GM21515 (cell line): Measurements from ENCODE around the gene SIM1.

ENCODE experiments used
- ATAC-seq: cut with Tn5 transposase; IDR thresholded peaks from one replicate; pipeline ENCODE4 v1.9.1; 2021; ENCODE audit not compliant: unreplicated experiment

Gene SIM1

DNA sequence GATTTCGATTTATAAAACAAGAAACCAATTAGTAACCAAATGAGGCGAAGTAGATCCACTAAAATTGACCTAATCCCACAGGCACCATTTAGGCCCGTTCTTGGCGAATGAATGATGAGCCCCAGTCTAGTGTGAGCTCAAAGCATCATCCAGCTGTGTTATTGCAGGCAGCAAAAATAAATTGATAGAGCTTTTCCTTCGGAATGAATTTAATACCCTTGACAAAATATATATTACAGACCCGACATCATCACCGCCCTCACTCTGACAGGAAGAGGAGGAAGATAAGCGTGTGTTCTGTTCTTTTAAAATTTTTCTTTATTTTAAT, 7.8 kb downstream of the SIM1 start:
- ATAC-seq = no peak

DNA sequence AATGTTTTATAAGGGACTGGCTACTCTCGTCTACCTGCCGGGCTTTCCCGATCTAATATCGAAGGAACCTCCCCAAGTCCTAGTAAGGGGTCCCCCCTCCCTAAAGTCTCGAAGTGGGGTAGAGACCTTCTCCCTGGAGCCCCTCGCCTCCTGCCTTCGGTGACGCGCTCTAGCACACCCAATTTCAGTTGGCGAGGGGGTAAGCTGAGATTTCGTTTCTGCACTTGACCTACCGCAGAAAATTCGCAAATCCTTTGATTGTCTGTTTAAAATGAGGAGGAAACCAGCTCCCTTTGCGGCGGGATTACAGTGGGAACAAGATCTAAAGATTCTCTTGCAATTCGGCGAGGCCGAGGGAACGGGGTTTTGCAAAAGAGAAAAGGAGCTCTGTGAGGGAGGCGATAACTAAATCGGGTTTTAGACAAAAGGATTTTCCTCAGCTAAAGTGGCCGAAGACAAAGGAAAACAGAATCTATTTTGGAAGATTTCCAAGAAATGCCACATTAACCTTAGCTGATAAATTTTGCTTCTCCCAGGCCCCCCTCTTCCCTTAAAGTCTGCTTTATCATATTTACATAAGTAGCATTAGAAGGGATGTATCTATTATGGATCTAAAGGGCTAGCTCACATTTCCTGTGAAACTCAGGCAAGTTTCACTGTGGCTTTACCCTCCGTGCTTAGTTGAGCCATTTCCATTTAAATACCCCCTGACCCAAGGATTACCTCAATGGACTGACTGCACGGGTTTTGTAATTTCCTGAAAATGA, 8.4 kb downstream of the SIM1 start:
- ATAC-seq = no peak

DNA sequence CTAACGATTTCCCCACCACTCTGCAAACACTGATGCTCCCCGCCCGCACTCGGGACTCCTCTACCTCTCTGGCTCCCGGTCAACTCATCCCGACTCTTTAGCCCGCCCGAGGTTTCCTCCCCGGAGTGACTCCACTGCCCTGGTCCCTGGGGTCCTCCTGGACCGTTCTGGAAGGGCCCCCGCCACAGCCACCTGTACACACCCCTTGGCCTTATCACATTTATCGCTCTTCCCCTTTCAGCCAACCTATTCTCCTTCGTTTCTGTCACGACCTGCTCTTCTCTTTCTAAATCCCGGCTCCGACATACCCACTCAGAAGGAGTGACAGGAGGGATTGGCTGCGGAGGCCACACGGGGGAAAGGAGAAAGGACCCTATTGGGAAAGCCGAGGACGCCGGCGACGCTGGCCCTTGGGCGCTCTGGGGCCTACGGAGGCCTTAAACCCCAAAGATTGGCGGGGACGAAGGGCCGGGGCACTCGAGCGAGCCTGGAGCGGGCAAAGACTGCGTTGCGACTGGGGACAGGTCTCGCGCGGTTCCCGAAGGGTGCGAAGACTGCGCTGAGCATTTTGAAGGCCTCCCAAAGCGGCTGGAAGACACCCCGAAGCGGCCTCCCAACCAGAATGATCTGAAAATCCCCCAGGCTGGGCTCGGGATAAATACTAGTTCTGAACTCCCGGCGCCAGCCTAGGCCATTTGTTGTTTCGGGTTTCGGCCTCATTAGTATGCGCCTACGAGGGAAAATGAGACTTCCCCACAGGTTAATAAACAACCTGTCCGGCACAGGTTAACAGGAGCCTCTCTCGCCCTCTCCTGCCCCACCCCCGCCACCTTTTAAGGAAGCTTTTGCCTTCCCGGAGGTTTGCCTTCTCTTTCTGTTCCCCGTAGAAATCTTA, 9.2 kb downstream of the SIM1 start:
- no peak for ATAC-seq

DNA sequence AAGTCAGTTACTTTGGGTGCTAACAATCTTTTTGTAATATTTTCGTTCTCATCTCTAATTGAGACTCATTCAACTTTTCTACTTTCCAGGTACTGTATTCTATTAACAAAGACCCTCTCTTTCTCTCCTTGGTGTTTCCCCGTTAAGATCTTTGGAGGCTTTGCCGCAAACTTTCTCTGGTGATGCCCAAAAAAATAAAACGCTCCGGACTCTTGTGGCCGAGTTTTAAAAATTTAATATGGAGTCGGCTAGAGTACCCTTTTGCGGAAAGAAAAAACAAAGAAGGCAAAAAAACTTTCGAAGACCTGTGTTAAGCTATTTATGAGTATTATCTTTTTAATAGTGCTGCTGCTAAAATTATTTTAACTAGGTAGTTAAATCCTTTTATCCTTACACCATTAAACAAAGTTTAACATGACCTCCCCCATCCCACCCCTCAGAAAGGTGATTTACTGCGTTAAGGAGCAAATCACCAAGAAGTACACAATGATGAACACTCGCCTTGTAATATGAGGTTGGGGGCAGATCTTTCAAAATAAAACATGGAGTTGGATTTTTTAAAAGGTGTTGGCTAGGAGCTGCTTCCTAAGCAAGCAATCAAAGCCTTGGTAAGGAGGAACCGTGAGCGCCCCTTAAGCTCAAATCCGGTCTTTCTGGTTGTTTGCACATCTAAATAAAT, 10.0 kb downstream of the SIM1 start:
- ATAC-seq = no peak

GRCh38 chr6:100453701-100454521, 10.8 kb downstream of the SIM1 start:
- no peak for ATAC-seq

DNA sequence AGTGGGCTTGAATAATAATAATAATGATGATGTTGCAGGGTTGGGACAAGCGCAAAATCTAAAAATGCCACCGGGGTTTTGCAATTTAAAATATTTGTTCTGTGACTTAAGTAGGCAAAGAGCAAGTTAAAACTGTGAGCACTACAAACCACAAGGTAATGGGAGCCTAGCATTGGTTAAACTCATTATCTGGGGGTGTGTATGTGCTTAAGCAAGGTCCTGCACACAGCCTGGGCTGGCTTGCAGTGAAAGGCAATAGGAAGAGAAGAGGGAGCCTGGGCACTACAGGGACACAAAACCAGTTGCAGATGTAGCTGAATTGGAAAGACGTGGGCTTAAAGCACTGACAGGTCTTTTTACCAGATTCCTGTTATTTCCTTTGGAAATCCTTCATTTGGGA, 11.7 kb downstream of the SIM1 start:
- ATAC-seq = no peak

GRCh38 chr6:100451577-100451976, 13.1 kb downstream of the SIM1 start:
- ATAC-seq = no peak

DNA sequence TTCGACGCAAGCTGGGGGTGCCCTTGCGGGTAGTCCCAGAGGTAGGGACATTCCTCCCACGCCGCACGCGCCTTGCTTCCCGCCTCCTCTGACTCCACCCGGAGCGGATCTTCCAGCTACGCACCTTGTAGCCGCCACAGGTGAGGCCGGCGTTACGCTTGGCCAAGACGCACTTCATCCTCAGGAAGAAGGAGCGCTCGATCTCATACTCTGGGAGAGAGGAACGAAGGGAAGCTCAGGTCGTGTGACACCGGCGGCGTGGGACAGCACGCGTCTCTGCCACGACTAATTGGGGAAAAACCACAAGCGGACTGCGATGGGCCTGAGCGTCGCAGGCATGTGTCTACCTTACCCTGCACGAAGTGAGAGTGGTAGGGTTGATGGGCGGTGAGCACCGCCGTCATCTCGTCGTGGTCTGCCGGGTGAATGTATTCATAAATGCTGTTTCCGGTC, 15.5 kb downstream of the SIM1 start:
- no peak for ATAC-seq

GRCh38 chr6:100447900-100448748, 16.6 kb downstream of the SIM1 start:
- ATAC-seq = no peak

DNA sequence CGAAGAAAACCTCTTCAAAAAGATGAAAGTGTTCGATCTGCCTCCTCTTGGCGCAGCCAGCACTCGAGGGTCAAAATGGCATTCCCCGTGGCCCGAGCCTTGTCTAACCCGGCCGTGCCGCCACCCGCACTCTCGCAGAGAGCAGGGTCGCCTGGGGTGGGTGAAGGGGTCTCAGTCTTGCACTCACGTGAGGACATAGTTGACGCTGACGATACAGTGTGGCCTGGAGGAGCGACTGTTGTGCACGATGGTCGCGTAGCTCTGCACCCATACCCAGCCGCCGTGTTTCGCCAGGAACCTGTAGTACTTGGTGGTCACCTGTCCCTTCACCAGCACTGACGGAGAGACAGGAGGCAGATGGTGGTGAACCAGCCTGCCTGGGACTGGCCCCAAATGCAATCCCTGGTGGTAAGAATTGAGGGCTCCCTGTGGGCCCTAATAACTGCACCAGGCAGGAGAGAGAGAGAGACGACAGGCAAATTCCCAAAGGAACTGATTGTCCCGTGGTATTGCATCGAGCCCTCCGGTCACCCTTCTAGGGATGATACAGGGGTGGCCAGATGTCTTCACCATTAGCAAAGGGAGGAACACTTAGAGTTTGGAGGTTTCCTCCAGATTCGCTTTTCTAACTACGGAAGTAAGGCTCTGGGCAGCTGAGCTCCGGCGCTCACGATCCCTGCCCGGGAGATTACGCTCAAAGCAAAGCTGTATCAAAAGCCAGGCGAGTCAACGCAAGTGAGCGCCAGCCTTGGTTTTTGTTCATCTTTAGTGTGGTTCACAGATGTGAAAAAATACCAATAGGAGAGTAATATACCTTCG, 17.4 kb downstream of the SIM1 start:
- no peak for ATAC-seq

DNA sequence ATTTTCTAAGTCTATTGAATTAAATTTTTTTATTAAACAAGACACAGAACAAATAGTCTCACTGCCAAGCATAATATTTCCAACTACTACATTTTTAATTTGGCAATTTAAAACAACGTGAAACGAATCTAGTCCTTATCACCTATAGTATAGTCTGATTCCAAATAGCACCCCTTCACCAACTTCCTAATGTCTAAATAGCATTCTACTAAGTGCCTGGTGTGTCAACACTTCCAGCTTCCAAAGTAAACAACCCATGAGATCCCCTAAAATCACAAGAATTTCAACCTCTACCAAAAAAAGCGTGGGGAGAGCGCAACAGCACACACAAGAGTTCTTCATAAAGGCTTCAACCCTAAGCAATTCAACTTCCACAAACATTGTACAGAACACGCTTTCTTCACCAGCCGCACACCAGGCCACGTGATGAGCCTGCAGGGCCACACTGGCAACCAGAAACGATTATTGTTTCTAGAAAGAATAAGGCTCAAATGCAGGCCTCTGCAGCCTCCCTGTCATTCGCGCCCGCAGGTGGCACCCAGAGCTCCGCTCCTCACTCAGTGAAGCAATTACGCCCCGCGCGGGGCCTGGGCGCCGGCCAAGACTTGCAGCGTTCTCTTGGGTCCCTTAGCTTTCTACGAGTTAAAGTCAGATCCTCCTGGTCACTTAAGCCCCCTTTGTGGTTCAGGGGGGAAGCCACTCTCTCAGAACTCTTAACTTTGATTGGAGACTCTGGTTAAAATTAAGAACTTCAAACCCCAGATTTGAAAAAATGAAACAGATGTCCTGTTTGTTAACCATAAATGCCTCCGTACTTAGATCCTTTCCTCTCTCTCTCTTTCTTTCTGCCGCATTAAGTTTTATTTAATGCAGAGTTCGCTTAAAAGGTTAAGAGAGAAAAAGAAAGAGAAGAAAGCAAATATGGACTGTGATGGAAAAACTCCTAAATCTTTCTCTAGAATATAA, 18.3 kb downstream of the SIM1 start:
- ATAC-seq = no peak

GRCh38 chr6:100445512-100445911, 19.2 kb downstream of the SIM1 start:
- ATAC-seq = no peak

GRCh38 chr6:100440935-100441334, 23.8 kb downstream of the SIM1 start:
- ATAC-seq = no peak

- ATAC-seq = no peak
Measured at GRCh38 chr6:100435299-100435698, 29.4 kb downstream of the SIM1 start.

DNA sequence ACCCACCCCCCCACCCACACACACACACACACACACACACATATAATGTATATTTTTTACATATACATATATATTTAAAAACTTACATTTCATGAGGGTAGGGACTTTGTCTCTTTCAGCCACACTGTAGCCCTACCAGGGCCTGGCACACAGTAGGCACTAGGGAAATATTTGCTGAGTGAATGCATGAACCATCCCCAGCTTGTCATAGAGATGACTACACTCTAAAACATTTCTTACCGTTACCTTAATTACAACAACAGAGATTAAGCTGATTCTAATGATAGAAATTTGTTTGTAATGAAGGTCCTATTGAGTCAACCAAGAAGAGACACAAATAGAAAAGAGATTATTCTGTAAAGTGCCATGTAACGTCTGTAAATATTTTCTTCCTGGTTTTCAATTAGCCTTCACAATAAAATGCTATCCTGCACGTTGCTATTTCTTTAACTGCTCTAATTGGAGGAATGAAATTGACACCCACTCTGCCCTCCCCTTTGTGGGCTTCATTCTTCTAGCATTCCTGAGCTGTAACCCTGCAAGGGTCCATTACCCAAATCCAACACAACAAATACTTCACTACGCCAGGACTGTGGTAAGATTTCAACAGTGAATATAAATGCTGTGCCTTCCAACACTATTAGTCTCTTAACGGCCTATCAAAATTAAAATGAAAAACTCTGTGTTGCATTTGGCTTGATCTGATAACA, 30.8 kb downstream of the SIM1 start:
- no peak for ATAC-seq

DNA sequence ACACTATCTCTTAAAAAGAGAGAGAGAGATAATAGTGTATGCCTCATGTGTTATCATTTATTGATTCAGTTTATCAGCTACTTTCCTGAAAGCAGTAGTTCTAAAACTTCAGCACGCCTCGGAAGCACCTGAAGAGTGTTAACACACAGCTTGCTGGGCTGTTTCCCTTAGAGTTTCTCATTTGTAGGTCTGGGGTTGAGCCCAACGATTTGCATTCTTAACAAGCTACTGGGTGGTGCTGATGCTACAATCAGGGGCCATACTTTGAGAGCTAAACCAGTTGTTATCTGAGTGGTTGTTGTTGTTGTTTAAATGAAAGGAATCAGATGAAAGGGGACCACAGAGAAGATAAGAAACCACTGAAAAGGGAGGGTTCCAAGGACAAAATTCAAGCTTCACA, 32.6 kb downstream of the SIM1 start:
- no peak for ATAC-seq

DNA sequence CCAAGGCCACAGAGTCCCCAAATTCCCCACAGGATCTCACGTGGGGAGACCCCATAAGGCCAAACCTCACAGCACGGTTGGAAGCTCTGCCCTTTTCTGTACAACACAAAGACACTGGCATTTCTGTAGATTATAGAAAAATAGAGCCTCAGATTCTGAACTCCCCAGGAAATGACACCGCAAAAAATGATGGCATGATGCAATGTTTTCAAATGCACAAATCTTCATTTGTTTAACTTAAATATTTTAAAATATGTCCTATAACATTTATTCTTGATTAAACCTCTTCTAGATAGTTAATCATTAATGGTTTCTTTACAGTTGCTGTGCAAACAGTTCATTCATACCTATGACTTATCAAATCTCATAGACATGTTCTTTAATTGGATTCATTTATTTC, 33.8 kb downstream of the SIM1 start:
- ATAC-seq = no peak
